IMR-90 (cell line): ENCODE data around the gene DPRX.

Experiments
- CEBPB ChIP-seq: IDR thresholded peaks from 2 replicates; pipeline ENCODE4 v1.6.1; 2012; ENCODE audit warnings: low read depth, low read length, improper control_type of control experiment
- FOS ChIP-seq: fragments of 150-350 bp; IDR thresholded peaks from 2 replicates; pipeline ENCODE4 v1.6.1; 2016; ENCODE audit warnings: low read depth, low read length
- MAFK ChIP-seq: IDR thresholded peaks from 2 replicates; pipeline ENCODE4 v1.6.1; 2012; ENCODE audit warnings: low read depth, low read length, improper control_type of control experiment
- MAZ ChIP-seq: IDR thresholded peaks from 2 replicates; pipeline ENCODE4 v1.6.1; 2012; ENCODE audit warnings: low read depth, mild to moderate bottlenecking, low read length, improper control_type of control experiment, moderate library complexity, borderline replicate concordance
- MXI1 ChIP-seq: IDR thresholded peaks from 2 replicates; pipeline ENCODE4 v1.6.1; 2012; ENCODE audit warnings: low read depth, mild to moderate bottlenecking, low read length, moderate library complexity, borderline replicate concordance
- NFE2L2 ChIP-seq: fragments of 150-350 bp; IDR thresholded peaks from 2 replicates; pipeline ENCODE4 v1.6.1; 2016; ENCODE audit warnings: low read depth, mild to moderate bottlenecking, low read length
- POLR2A ChIP-seq: IDR thresholded peaks from 2 replicates; pipeline ENCODE4 v1.6.1; 2012; ENCODE audit warnings: mild to moderate bottlenecking, low read depth, low read length
- RAD21 ChIP-seq: IDR thresholded peaks from 2 replicates; pipeline ENCODE4 v1.6.1; 2012; ENCODE audit warnings: low read length, improper control_type of control experiment
- SMC3 ChIP-seq: fragments of 150-350 bp; IDR thresholded peaks from 2 replicates; pipeline ENCODE4 v1.6.1; 2016; ENCODE audit warnings: low read depth, mild to moderate bottlenecking, antibody characterized with exemption, low read length, moderate library complexity
- TF ChIP-seq, protein P1 (sequence below): conservative IDR thresholded peaks from 2 replicates; pipeline ENCODE4 v1.5.1; 2012; ENCODE audit warnings: mild to moderate bottlenecking, low read depth, low read length, improper control_type of control experiment

DNA sequence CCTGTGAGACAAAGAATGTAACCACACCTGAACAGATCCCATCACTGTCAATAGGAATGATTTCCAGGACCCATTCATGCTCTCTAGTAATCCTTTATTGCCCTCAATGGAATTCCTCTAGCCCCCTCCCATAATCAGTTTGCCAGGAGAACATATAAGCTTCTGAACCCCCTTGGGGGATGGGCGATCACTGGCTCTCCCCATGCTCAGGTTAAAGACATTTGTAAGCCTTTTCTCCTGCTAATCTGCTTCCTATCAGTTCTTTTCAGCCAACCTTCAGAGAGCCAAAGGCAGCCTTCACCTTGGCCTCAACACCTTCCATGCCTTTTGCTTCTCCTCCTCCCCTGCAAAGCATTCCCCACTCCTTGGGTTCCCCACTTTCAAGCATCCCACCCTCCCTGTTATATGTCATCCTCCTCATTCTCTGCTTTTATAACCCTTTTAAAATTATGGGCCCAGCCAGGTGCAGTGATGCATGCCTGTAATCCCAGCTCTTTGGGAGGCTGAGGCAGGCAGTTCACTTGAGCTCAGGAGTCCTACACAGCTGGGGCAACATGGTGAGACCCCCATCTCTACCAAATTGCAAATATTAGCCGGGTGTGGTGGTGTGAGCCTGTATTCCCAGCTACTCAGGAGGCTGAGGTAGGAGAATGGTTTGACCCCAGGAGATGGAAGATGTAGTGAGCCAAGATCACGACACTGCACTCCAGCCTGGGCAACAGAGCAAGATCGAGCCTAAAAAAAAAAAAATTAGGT is 12.4 kb downstream of the DPRX start:
- no peak for TF ChIP-seq NFE2L2
- TF ChIP-seq, protein P1, sequence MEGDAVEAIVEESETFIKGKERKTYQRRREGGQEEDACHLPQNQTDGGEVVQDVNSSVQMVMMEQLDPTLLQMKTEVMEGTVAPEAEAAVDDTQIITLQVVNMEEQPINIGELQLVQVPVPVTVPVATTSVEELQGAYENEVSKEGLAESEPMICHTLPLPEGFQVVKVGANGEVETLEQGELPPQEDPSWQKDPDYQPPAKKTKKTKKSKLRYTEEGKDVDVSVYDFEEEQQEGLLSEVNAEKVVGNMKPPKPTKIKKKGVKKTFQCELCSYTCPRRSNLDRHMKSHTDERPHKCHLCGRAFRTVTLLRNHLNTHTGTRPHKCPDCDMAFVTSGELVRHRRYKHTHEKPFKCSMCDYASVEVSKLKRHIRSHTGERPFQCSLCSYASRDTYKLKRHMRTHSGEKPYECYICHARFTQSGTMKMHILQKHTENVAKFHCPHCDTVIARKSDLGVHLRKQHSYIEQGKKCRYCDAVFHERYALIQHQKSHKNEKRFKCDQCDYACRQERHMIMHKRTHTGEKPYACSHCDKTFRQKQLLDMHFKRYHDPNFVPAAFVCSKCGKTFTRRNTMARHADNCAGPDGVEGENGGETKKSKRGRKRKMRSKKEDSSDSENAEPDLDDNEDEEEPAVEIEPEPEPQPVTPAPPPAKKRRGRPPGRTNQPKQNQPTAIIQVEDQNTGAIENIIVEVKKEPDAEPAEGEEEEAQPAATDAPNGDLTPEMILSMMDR, result no peak
- no peak for TF ChIP-seq POLR2A
- no peak for TF ChIP-seq MAZ
- no peak for TF ChIP-seq MAFK
- TF ChIP-seq RAD21, result no peak
- no peak for TF ChIP-seq FOS
- no peak for TF ChIP-seq SMC3
- TF ChIP-seq CEBPB, result no peak
- TF ChIP-seq MXI1, result no peak
